Loucy (cell line): ENCODE data around the gene CDH22.
A peak's percentile ranks its signal among the peaks of the same experiment; 100 is the strongest.

Experiments used
- H2AFZ ChIP-seq: fragments of 200-600 bp; sonication (generic); 2 replicates; pipeline ENCODE4 v1.6.0; 2016; ENCODE audit warnings: antibody characterized with exemption, mild to moderate bottlenecking, low read length, moderate library complexity
- H3F3A ChIP-seq: fragments of 200-600 bp; 2 replicates; pipeline ENCODE4 v1.6.0; 2016; ENCODE audit warnings: antibody characterized with exemption, low read depth, mild to moderate bottlenecking
- H3K27me3 ChIP-seq: fragments of 200-600 bp; sonication (generic); 2 replicates; pipeline ENCODE4 v1.6.1; 2014; ENCODE audit warnings: low read length, mild to moderate bottlenecking; ENCODE audit not compliant: insufficient read depth, poor library complexity, severe bottlenecking
- H3K36me3 ChIP-seq: fragments of 200-600 bp; sonication (generic); 2 replicates; pipeline ENCODE4 v1.6.1; 2016; ENCODE audit warnings: low read length; ENCODE audit not compliant: insufficient read depth
- H3K4me1 ChIP-seq: fragments of 200-600 bp; sonication (generic); 2 replicates; pipeline ENCODE4 v1.5.1; 2014; ENCODE audit warnings: low read length, mild to moderate bottlenecking; ENCODE audit not compliant: insufficient read depth, poor library complexity, severe bottlenecking
- H3K4me2 ChIP-seq: fragments of 200-600 bp; sonication (generic); 2 replicates; pipeline ENCODE4 v1.6.0; 2014; ENCODE audit warnings: antibody characterized with exemption, low read length, low read depth, mild to moderate bottlenecking; ENCODE audit not compliant: poor library complexity, severe bottlenecking
- H3K4me3 ChIP-seq: fragments of 200-600 bp; sonication (generic); 2 replicates; pipeline ENCODE4 v1.5.1; 2014; ENCODE audit warnings: low read length, mild to moderate bottlenecking, mixed read lengths; ENCODE audit not compliant: poor library complexity, severe bottlenecking
- H3K79me2 ChIP-seq: fragments of 200-600 bp; sonication (generic); 2 replicates; pipeline ENCODE4 v1.6.1; 2014; ENCODE audit warnings: low read length; ENCODE audit not compliant: insufficient read depth
- H3K9ac ChIP-seq: fragments of 200-600 bp; sonication (generic); 2 replicates; pipeline ENCODE4 v1.6.0; 2014; ENCODE audit warnings: mild to moderate bottlenecking, low read depth, low read length, moderate library complexity; ENCODE audit not compliant: poor library complexity, severe bottlenecking
- H3K9me2 ChIP-seq: fragments of 200-600 bp; sonication (generic); replicated peaks from 2 replicates; pipeline ENCODE4 v1.6.1; 2016; ENCODE audit warnings: low read depth, low read length, mixed read lengths
- H3K9me3 ChIP-seq: fragments of 200-600 bp; sonication (generic); 2 replicates; pipeline ENCODE4 v1.6.1; 2014; ENCODE audit warnings: mild to moderate bottlenecking, antibody characterized with exemption, low read length, low read depth; ENCODE audit not compliant: insufficient read depth
- H4K20me1 ChIP-seq: fragments of 200-600 bp; sonication (generic); 2 replicates; pipeline ENCODE4 v1.6.0; 2014; ENCODE audit warnings: antibody characterized with exemption, low read length, mild to moderate bottlenecking; ENCODE audit not compliant: insufficient read depth, poor library complexity, severe bottlenecking
- CTCF ChIP-seq: fragments of 200-600 bp; sonication (generic); conservative IDR thresholded peaks from 2 replicates; pipeline ENCODE4 v1.5.1; 2014; ENCODE audit warnings: mild to moderate bottlenecking, antibody characterized with exemption, low read length
- EZH2phosphoT487 ChIP-seq: fragments of 200-600 bp; IDR thresholded peaks from 2 replicates; pipeline ENCODE4 v1.6.1; 2018; ENCODE audit warnings: antibody characterized with exemption, mild to moderate bottlenecking, moderate library complexity, borderline replicate concordance

CDH22 gene

GRCh38 chr20:46307139-46307998 is 929 bp downstream of the CDH22 start:
- Histone ChIP-seq H2AFZ (no peak overlapping the region), H3K79me2 (no peaks in the 10 kb centered on the region), H3K4me3 (no peak overlapping the region), H3K36me3 (no peaks in the 10 kb centered on the region), H3K9me3 (no peaks in the 10 kb centered on the region), H3K27me3 (no peaks in the 10 kb centered on the region), H3K9ac (no peak overlapping the region), H3K4me2 (no peak overlapping the region), H4K20me1 (no peaks in the 10 kb centered on the region), H3F3A (no peaks in the 10 kb centered on the region), H3K9me2 (no peaks in the 10 kb centered on the region), H3K4me1 (no peaks in the 10 kb centered on the region)
- TF ChIP-seq EZH2phosphoT487 (no peak), CTCF (peak; percentile 77)

GRCh38 chr20:46306743-46307138 is 1.6 kb downstream of the CDH22 start:
- H4K20me1 ChIP-seq, result no peaks in the 10 kb centered on the region
- H3K79me2 ChIP-seq, result no peaks in the 10 kb centered on the region
- TF ChIP-seq EZH2phosphoT487 (no peak), CTCF (no peak)
- no peak overlapping the region for H3K4me2 ChIP-seq
- H3K36me3 ChIP-seq, result no peaks in the 10 kb centered on the region
- H3K9me2 ChIP-seq, result no peaks in the 10 kb centered on the region
- H3K9me3 ChIP-seq, result no peaks in the 10 kb centered on the region
- no peak overlapping the region for H3K9ac ChIP-seq
- no peaks in the 10 kb centered on the region for H3K4me1 ChIP-seq
- H3F3A ChIP-seq, result no peaks in the 10 kb centered on the region
- H3K4me3 ChIP-seq, result no peak overlapping the region
- no peaks in the 10 kb centered on the region for H3K27me3 ChIP-seq
- H2AFZ ChIP-seq, result no peak overlapping the region

GRCh38 chr20:46305973-46306360 is 2.3 kb downstream of the CDH22 start:
- Histone ChIP-seq H3K9me3 (no peaks in the 10 kb centered on the region), H4K20me1 (no peaks in the 10 kb centered on the region), H3K4me2 (no peak overlapping the region), H3K9ac (no peak overlapping the region), H3K4me1 (no peaks in the 10 kb centered on the region), H2AFZ (no peak overlapping the region), H3K79me2 (no peaks in the 10 kb centered on the region), H3K9me2 (no peaks in the 10 kb centered on the region), H3F3A (no peaks in the 10 kb centered on the region), H3K36me3 (no peaks in the 10 kb centered on the region), H3K4me3 (no peak overlapping the region), H3K27me3 (no peaks in the 10 kb centered on the region)
- TF ChIP-seq CTCF, result no peak
- no peak for TF ChIP-seq EZH2phosphoT487
